ENCODE results near the gene HIVEP3.

DNA sequence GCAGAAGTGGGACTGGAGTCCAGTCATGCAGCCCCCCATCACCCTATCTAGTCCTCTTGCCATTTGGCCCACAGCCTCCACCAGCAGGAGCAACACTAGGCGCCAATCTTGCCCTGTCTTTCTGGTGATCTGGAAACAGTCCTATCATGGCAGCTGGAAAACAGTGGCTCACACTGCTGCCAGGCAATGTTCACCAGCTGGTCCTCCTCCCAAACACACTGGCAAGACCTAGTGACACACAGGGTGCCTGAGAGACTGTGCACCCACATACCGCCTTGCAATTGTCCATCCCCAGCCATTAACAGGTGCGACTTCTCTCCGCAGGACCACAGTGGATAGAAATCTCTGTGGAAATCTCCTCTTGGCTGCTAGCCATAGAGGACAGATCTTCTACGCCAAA, 105.5 kb downstream of the HIVEP3 start:
- no peak for TF ChIP-seq CTCF (IDR thresholded peaks at IDR 0.05; ENCODE audit: poor library complexity)
- TF ChIP-seq EZH2phosphoT487 (IDR thresholded peaks at IDR 0.05; ENCODE audit: low read depth, severe bottlenecking, unreplicated experiment) = no peak
- TF ChIP-seq EZH2 (IDR thresholded peaks at IDR 0.05; ENCODE audit: borderline replicate concordance) = no peak
